Activated CD4-positive, alpha-beta T cell treated with anti-CD3 and anti-CD28 coated beads, Interleukin-2, amount 50 U/mL, for 16 hours (primary cell): ENCODE results near the gene RAD51B.
"Not testable (repeated sequence)": the region's sequence is repeated elsewhere in the genome, so short reads cannot be mapped to it uniquely, and the experiment has no call there.

Source experiments
- DNase-seq: peaks from one replicate; pipeline ENCODE4 v3.0.0-alpha.2; 2020

Gene RAD51B

GRCh38 chr14:68424443-68425172, 605.0 kb downstream of the RAD51B start:
- DNase-seq: no peak

GRCh38 chr14:68426661-68427549, 607.3 kb downstream of the RAD51B start:
- no peak for DNase-seq

GRCh38 chr14:68427550-68427890, 607.9 kb downstream of the RAD51B start:
- DNase-seq: no peak

- not testable (repeated sequence) for DNase-seq
Observed at GRCh38 chr14:68428900-68429299, 609.3 kb downstream of the RAD51B start.

GRCh38 chr14:68434173-68434572, 614.6 kb downstream of the RAD51B start:
- not testable (repeated sequence) for DNase-seq

- DNase-seq: not testable (repeated sequence)
Observed at GRCh38 chr14:68435631-68436030, 616.1 kb downstream of the RAD51B start.

- no peak for DNase-seq
Observed at GRCh38 chr14:68439676-68440075, 620.1 kb downstream of the RAD51B start.

GRCh38 chr14:68440820-68441219, 621.2 kb downstream of the RAD51B start:
- no peak for DNase-seq

GRCh38 chr14:68441542-68441941, 622.0 kb downstream of the RAD51B start:
- DNase-seq: no peak

GRCh38 chr14:68442828-68443629, 623.5 kb downstream of the RAD51B start:
- no peak for DNase-seq

GRCh38 chr14:68444449-68445168, 625.0 kb downstream of the RAD51B start:
- no peak for DNase-seq

GRCh38 chr14:68446243-68447040, 626.9 kb downstream of the RAD51B start:
- DNase-seq: no peak

- no peak for DNase-seq
Observed at GRCh38 chr14:68447581-68448251, 628.1 kb downstream of the RAD51B start.

- no peak for DNase-seq
Observed at GRCh38 chr14:68448252-68448902, 628.8 kb downstream of the RAD51B start.

- no peak for DNase-seq
Observed at GRCh38 chr14:68449561-68450181, 630.1 kb downstream of the RAD51B start.

- DNase-seq: no peak
Observed at GRCh38 chr14:68450391-68451120, 631.0 kb downstream of the RAD51B start.

GRCh38 chr14:68451696-68452373, 632.3 kb downstream of the RAD51B start:
- no peak for DNase-seq

- DNase-seq: no peak
Observed at GRCh38 chr14:68458253-68458652, 638.7 kb downstream of the RAD51B start.
